ENCODE measurements around the gene ZNF398. TPM values are rescaled to one million over a fixed set of nuclear protein-coding genes. Genes with fewer than 3 reads are reported as not detected.
A peak's percentile ranks its signal among the peaks of the same experiment; 100 is the strongest.

The ZNF398 gene
- total RNA-seq, 1 donor from 2014 or later, result 16.6 TPM

GRCh38 chr7:149195180-149196150 is 48.2 kb downstream of the ZNF398 start, which contains the start of gene ZNF282:
ZNF282 (plus strand) TSS chr7:149195546; CDS start chr7:149195590, 44 bp downstream.
- Mint-ChIP-seq H3K4me1 (ENCODE audit: low read depth, unreplicated experiment) (peaks cover 29% of the 10 kb centered on the region), H3K9me3 (ENCODE audit: unreplicated experiment) (no peaks in the 10 kb centered on the region), H3K27ac (ENCODE audit: unreplicated experiment) (peak within 1 kb of the TSS; percentile 90), H3K4me3 (ENCODE audit: unreplicated experiment) (peak within 1 kb of the TSS; percentile 97), H3K36me3 (ENCODE audit: low read depth, unreplicated experiment) (peaks cover 16% of the 10 kb centered on the region), H3K27me3 (ENCODE audit: low read depth, unreplicated experiment) (peaks cover 3% of the 10 kb centered on the region)
- Histone ChIP-seq H3K79me2 (ENCODE audit: insufficient read depth, low read length) (peaks cover 40% of the 10 kb centered on the region), H3K27ac (ENCODE audit: low read depth, low read length) (peak within 1 kb of the TSS; percentile 79), H2AFZ (ENCODE audit: low read depth, low read length) (peak within 1 kb of the TSS; percentile 85), H3K36me3 (ENCODE audit: insufficient read depth, low read length) (peaks cover 10% of the 10 kb centered on the region), H3K9me3 (ENCODE audit: insufficient read depth, low read depth, low read length) (no peaks in the 10 kb centered on the region), H3K4me2 (ENCODE audit: low read length) (peak within 1 kb of the TSS; percentile 94), H3K4me1 (ENCODE audit: insufficient read depth, low read length) (peaks cover 32% of the 10 kb centered on the region), H4K20me1 (ENCODE audit: insufficient read depth, low read length) (peaks cover 32% of the 10 kb centered on the region), H3K9ac (ENCODE audit: low read length) (peak within 1 kb of the TSS; percentile 87), H3K27me3 (ENCODE audit: insufficient read depth, low read length) (no peaks in the 10 kb centered on the region), H3K4me3 (ENCODE audit: insufficient read depth, low read depth, low read length) (peak within 1 kb of the TSS; percentile 86)
- FAIRE-seq, result no peak
- TF ChIP-seq CTCF (IDR thresholded peaks at IDR 0.05; ENCODE audit: insufficient read depth, low read depth, low read length) (peak; percentile 10), EZH2 (IDR thresholded peaks at IDR 0.05; ENCODE audit: insufficient read depth, low read length) (no peak)
- DNase-seq (ENCODE audit: low read depth), result peak; percentile 83

GRCh38 chr7:149196151-149196704 is 49.0 kb downstream of the ZNF398 start:
- no peak for FAIRE-seq
- no peaks in the 10 kb centered on the region for H3K9me3 ChIP-seq (ENCODE audit: insufficient read depth, low read depth, low read length)
- peaks cover 34% of the 10 kb centered on the region for H3K4me1 Mint-ChIP-seq (ENCODE audit: low read depth, unreplicated experiment)

More at GRCh38 chr7:149196151-149196704, 49.0 kb downstream of the ZNF398 start:
- H3K4me1 ChIP-seq (ENCODE audit: insufficient read depth, low read length), result peaks cover 32% of the 10 kb centered on the region
- H3K36me3 Mint-ChIP-seq (ENCODE audit: low read depth, unreplicated experiment), result peaks cover 21% of the 10 kb centered on the region
- TF ChIP-seq EZH2 (IDR thresholded peaks at IDR 0.05; ENCODE audit: insufficient read depth, low read length) (no peak), CTCF (IDR thresholded peaks at IDR 0.05; ENCODE audit: insufficient read depth, low read depth, low read length) (no peak)
- H3K4me3 Mint-ChIP-seq (ENCODE audit: unreplicated experiment), result peak overlapping the region; percentile 97
- no peaks in the 10 kb centered on the region for H3K27me3 ChIP-seq (ENCODE audit: insufficient read depth, low read length)
- peak overlapping the region; percentile 94 for H3K4me2 ChIP-seq (ENCODE audit: low read length)
- H4K20me1 ChIP-seq (ENCODE audit: insufficient read depth, low read length), result peaks cover 36% of the 10 kb centered on the region
- peaks cover 17% of the 10 kb centered on the region for H3K36me3 ChIP-seq (ENCODE audit: insufficient read depth, low read length)
- peaks cover 47% of the 10 kb centered on the region for H3K79me2 ChIP-seq (ENCODE audit: insufficient read depth, low read length)
- H3K27me3 Mint-ChIP-seq (ENCODE audit: low read depth, unreplicated experiment), result peaks cover 3% of the 10 kb centered on the region
- peak overlapping the region; percentile 79 for H3K27ac ChIP-seq (ENCODE audit: low read depth, low read length)
- H3K27ac Mint-ChIP-seq (ENCODE audit: unreplicated experiment), result peak overlapping the region; percentile 90
- no peaks in the 10 kb centered on the region for H3K9me3 Mint-ChIP-seq (ENCODE audit: unreplicated experiment)
- no peak for DNase-seq (ENCODE audit: low read depth)
- H2AFZ ChIP-seq (ENCODE audit: low read depth, low read length), result no peak overlapping the region
- peak overlapping the region; percentile 86 for H3K4me3 ChIP-seq (ENCODE audit: insufficient read depth, low read depth, low read length)
- peak overlapping the region; percentile 87 for H3K9ac ChIP-seq (ENCODE audit: low read length)

Measured in astrocyte (in vitro differentiated cells and primary cell).